HFF-Myc (cell line): ENCODE measurements around the gene RGS1.

Experiments used
- DNase-seq: peaks from one replicate; pipeline ENCODE4 v3.0.0-alpha.2; 2011; ENCODE audit warnings: low read depth; ENCODE audit errors: extremely low read depth
- H3K4me3 ChIP-seq: replicated peaks from 2 replicates; pipeline ENCODE4 v1.5.1; 2011; ENCODE audit warnings: low read depth, mild to moderate bottlenecking, control low read depth, low read length
- TF ChIP-seq, protein P1 (sequence below): IDR thresholded peaks from 2 replicates; pipeline ENCODE4 v1.5.1; 2012; ENCODE audit warnings: mild to moderate bottlenecking, low read depth, low read length, control low read depth; ENCODE audit errors: missing control alignments

Gene RGS1

GRCh38 chr1:192581131-192581927, 5.8 kb downstream of the RGS1 start:
- DNase-seq: no peak
- TF ChIP-seq, protein P1, sequence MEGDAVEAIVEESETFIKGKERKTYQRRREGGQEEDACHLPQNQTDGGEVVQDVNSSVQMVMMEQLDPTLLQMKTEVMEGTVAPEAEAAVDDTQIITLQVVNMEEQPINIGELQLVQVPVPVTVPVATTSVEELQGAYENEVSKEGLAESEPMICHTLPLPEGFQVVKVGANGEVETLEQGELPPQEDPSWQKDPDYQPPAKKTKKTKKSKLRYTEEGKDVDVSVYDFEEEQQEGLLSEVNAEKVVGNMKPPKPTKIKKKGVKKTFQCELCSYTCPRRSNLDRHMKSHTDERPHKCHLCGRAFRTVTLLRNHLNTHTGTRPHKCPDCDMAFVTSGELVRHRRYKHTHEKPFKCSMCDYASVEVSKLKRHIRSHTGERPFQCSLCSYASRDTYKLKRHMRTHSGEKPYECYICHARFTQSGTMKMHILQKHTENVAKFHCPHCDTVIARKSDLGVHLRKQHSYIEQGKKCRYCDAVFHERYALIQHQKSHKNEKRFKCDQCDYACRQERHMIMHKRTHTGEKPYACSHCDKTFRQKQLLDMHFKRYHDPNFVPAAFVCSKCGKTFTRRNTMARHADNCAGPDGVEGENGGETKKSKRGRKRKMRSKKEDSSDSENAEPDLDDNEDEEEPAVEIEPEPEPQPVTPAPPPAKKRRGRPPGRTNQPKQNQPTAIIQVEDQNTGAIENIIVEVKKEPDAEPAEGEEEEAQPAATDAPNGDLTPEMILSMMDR: no peak
- no peak overlapping the region for H3K4me3 ChIP-seq

DNA sequence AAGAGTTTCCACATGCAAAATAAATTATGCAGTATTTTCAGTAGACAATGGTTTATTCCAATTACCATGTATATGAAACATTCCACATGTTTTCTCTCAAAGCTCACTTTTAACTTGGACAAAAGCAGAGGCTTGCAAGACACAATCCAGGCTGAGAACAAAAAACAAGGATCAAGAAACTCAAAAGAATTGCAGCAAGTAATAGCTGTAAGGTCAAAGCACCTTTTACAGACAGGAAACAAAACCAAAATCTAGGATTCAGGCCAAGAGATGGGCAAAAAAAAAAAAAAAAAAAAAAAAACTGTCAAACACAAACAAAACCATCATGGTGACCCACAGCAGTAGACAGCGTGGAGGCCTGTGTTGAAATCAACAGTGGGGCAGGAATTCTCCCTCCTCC, 9.3 kb downstream of the RGS1 start:
- TF ChIP-seq, protein P1: no peak
- H3K4me3 ChIP-seq: no peak overlapping the region
- no peak for DNase-seq

GRCh38 chr1:192587386-192588266, 12.1 kb downstream of the RGS1 start:
- TF ChIP-seq, protein P1: no peak
- no peak overlapping the region for H3K4me3 ChIP-seq
- DNase-seq: no peak

GRCh38 chr1:192588546-192588945, 13.0 kb downstream of the RGS1 start:
- H3K4me3 ChIP-seq: no peak overlapping the region
- TF ChIP-seq, protein P1: no peak
- no peak for DNase-seq

- no peak overlapping the region for H3K4me3 ChIP-seq
- no peak for DNase-seq
- TF ChIP-seq, protein P1: no peak
These were observed 14.2 kb downstream of the RGS1 start for GRCh38 chr1:192589813-192590212.

DNA sequence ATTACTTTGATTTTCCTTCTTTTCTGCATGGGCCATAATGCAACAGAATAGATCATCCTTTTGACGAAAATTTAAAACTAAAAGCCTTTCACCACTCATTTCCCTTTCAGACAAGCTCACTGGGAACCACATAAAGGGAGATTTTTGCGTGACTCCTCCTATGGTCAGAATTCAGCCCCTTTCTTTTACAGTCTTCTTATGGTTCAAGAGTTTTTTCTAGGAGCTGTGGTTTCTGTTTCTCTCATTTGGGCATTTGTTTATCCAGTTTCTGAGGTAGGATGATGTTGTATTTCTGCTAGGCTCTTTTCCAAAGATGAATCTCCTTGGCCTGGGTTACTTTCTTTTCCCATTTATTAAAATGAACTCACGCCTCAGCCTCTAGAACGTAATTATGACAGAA, 16.9 kb downstream of the RGS1 start:
- TF ChIP-seq, protein P1: no peak
- H3K4me3 ChIP-seq: no peak overlapping the region
- DNase-seq: no peak
